Loucy (cell line): Measurements from ENCODE around the gene AP1G1.

Experiments
- H2AFZ ChIP-seq: fragments of 200-600 bp; sonication (generic); 2 replicates; pipeline ENCODE4 v1.6.0; 2016; ENCODE audit warnings: antibody characterized with exemption, mild to moderate bottlenecking, low read length, moderate library complexity
- H3F3A ChIP-seq: fragments of 200-600 bp; 2 replicates; pipeline ENCODE4 v1.6.0; 2016; ENCODE audit warnings: antibody characterized with exemption, low read depth, mild to moderate bottlenecking
- H3K27me3 ChIP-seq: fragments of 200-600 bp; sonication (generic); 2 replicates; pipeline ENCODE4 v1.6.1; 2014; ENCODE audit warnings: low read length, mild to moderate bottlenecking; ENCODE audit not compliant: insufficient read depth, poor library complexity, severe bottlenecking
- H3K36me3 ChIP-seq: fragments of 200-600 bp; sonication (generic); 2 replicates; pipeline ENCODE4 v1.6.1; 2016; ENCODE audit warnings: low read length; ENCODE audit not compliant: insufficient read depth
- H3K4me1 ChIP-seq: fragments of 200-600 bp; sonication (generic); 2 replicates; pipeline ENCODE4 v1.5.1; 2014; ENCODE audit warnings: low read length, mild to moderate bottlenecking; ENCODE audit not compliant: insufficient read depth, poor library complexity, severe bottlenecking
- H3K4me2 ChIP-seq: fragments of 200-600 bp; sonication (generic); 2 replicates; pipeline ENCODE4 v1.6.0; 2014; ENCODE audit warnings: antibody characterized with exemption, low read length, low read depth, mild to moderate bottlenecking; ENCODE audit not compliant: poor library complexity, severe bottlenecking
- H3K4me3 ChIP-seq: fragments of 200-600 bp; sonication (generic); 2 replicates; pipeline ENCODE4 v1.5.1; 2014; ENCODE audit warnings: low read length, mild to moderate bottlenecking, mixed read lengths; ENCODE audit not compliant: poor library complexity, severe bottlenecking
- H3K79me2 ChIP-seq: fragments of 200-600 bp; sonication (generic); 2 replicates; pipeline ENCODE4 v1.6.1; 2014; ENCODE audit warnings: low read length; ENCODE audit not compliant: insufficient read depth
- H3K9ac ChIP-seq: fragments of 200-600 bp; sonication (generic); 2 replicates; pipeline ENCODE4 v1.6.0; 2014; ENCODE audit warnings: mild to moderate bottlenecking, low read depth, low read length, moderate library complexity; ENCODE audit not compliant: poor library complexity, severe bottlenecking
- H3K9me2 ChIP-seq: fragments of 200-600 bp; sonication (generic); replicated peaks from 2 replicates; pipeline ENCODE4 v1.6.1; 2016; ENCODE audit warnings: low read depth, low read length, mixed read lengths
- H3K9me3 ChIP-seq: fragments of 200-600 bp; sonication (generic); 2 replicates; pipeline ENCODE4 v1.6.1; 2014; ENCODE audit warnings: mild to moderate bottlenecking, antibody characterized with exemption, low read length, low read depth; ENCODE audit not compliant: insufficient read depth
- H4K20me1 ChIP-seq: fragments of 200-600 bp; sonication (generic); 2 replicates; pipeline ENCODE4 v1.6.0; 2014; ENCODE audit warnings: antibody characterized with exemption, low read length, mild to moderate bottlenecking; ENCODE audit not compliant: insufficient read depth, poor library complexity, severe bottlenecking
- CTCF ChIP-seq: fragments of 200-600 bp; sonication (generic); conservative IDR thresholded peaks from 2 replicates; pipeline ENCODE4 v1.5.1; 2014; ENCODE audit warnings: mild to moderate bottlenecking, antibody characterized with exemption, low read length
- EZH2phosphoT487 ChIP-seq: fragments of 200-600 bp; IDR thresholded peaks from 2 replicates; pipeline ENCODE4 v1.6.1; 2018; ENCODE audit warnings: antibody characterized with exemption, mild to moderate bottlenecking, moderate library complexity, borderline replicate concordance

Gene AP1G1

GRCh38 chr16:71724320-71724751 lies 84.3 kb downstream of the AP1G1 start, which contains the start of gene PHLPP2:
Gene PHLPP2, minus strand, starts transcription at chr16:71724701. Its CDS starts 9,906 bp downstream, at chr16:71714795.
- H3K4me2 ChIP-seq = peak within 1 kb of the TSS; percentile 76
- H3K27me3 ChIP-seq = no peaks in the 10 kb centered on the region
- no peaks in the 10 kb centered on the region for H3K9me3 ChIP-seq
- peak within 1 kb of the TSS; percentile 45 for H3K9ac ChIP-seq
- H3K36me3 ChIP-seq = no peaks in the 10 kb centered on the region
- H3K79me2 ChIP-seq = peaks cover 22% of the 10 kb centered on the region
- 0 out of 2 replicates have a peak, but pooled peaks cover 5% of the 10 kb centered on the region for H3F3A ChIP-seq
- peaks cover 19% of the 10 kb centered on the region for H3K4me1 ChIP-seq
- peaks cover 4% of the 10 kb centered on the region for H4K20me1 ChIP-seq
- TF ChIP-seq EZH2phosphoT487 (no peak), CTCF (no peak)
- no peaks in the 10 kb centered on the region for H3K9me2 ChIP-seq
- peak within 1 kb of the TSS; percentile 85 for H3K4me3 ChIP-seq
- H2AFZ ChIP-seq = peak within 1 kb of the TSS; percentile 92

GRCh38 chr16:71723537-71724319 lies 84.9 kb downstream of the AP1G1 start:
- Histone ChIP-seq H3K9ac (peak overlapping the region; percentile 45), H3K4me3 (peak overlapping the region; percentile 85), H3K9me3 (no peaks in the 10 kb centered on the region), H3K79me2 (peaks cover 24% of the 10 kb centered on the region), H2AFZ (peak overlapping the region; percentile 92), H3K4me1 (peaks cover 19% of the 10 kb centered on the region), H3K36me3 (no peaks in the 10 kb centered on the region), H3F3A (0 out of 2 replicates have a peak, but pooled peaks cover 5% of the 10 kb centered on the region), H3K9me2 (no peaks in the 10 kb centered on the region), H3K4me2 (peak overlapping the region; percentile 76), H3K27me3 (no peaks in the 10 kb centered on the region), H4K20me1 (peaks cover 4% of the 10 kb centered on the region)
- TF ChIP-seq CTCF = no peak
- no peak for TF ChIP-seq EZH2phosphoT487

- no peaks in the 10 kb centered on the region for H3K36me3 ChIP-seq
- peaks cover 26% of the 10 kb centered on the region for H3K79me2 ChIP-seq
- H3K4me3 ChIP-seq = peak overlapping the region; percentile 85
- no peaks in the 10 kb centered on the region for H3K9me2 ChIP-seq
- no peaks in the 10 kb centered on the region for H3K27me3 ChIP-seq
- H3F3A ChIP-seq = 0 out of 2 replicates have a peak, but pooled peaks cover 5% of the 10 kb centered on the region
- peak overlapping the region; percentile 92 for H2AFZ ChIP-seq
- TF ChIP-seq EZH2phosphoT487 (no peak), CTCF (no peak)
- H3K9me3 ChIP-seq = no peaks in the 10 kb centered on the region
- peak overlapping the region; percentile 76 for H3K4me2 ChIP-seq
- peaks cover 4% of the 10 kb centered on the region for H4K20me1 ChIP-seq
- H3K4me1 ChIP-seq = peaks cover 19% of the 10 kb centered on the region
- H3K9ac ChIP-seq = peak overlapping the region; percentile 60
Measured at GRCh38 chr16:71722801-71723536, 85.7 kb downstream of the AP1G1 start.
